Inflammatory macrophage treated with lipopolysaccharide for 4 hours (primary cell): ENCODE results near the gene ZNF234.
"Not testable (repeated sequence)": the region's sequence is repeated elsewhere in the genome, so short reads cannot be mapped to it uniquely, and the experiment has no call there.

Experiments used
- DNase-seq: peaks from one replicate; pipeline ENCODE4 v3.0.0-alpha.2; 2020

Gene ZNF234

GRCh38 chr19:44190020-44190419 is 48.7 kb downstream of the ZNF234 start:
- no peak for DNase-seq

GRCh38 chr19:44192127-44192526 is 50.8 kb downstream of the ZNF234 start:
- DNase-seq: no peak

GRCh38 chr19:44196772-44197171 is 55.4 kb downstream of the ZNF234 start:
- no peak for DNase-seq

GRCh38 chr19:44202470-44202869 is 61.1 kb downstream of the ZNF234 start:
- no peak for DNase-seq

GRCh38 chr19:44202974-44203373 is 61.6 kb downstream of the ZNF234 start:
- no peak for DNase-seq

GRCh38 chr19:44203877-44204276 is 62.5 kb downstream of the ZNF234 start:
- DNase-seq: not testable (repeated sequence)

GRCh38 chr19:44204772-44205171 is 63.4 kb downstream of the ZNF234 start:
- DNase-seq: no peak

GRCh38 chr19:44207126-44207803 is 65.9 kb downstream of the ZNF234 start:
- DNase-seq: peak; percentile 95
